Measurements from ENCODE around the gene TMEM18. TPM values are rescaled to one million over a fixed set of nuclear protein-coding genes. Genes with fewer than 3 reads are reported as not detected.

TMEM18 gene
- total RNA-seq, 1 experiment from 2014 or later = 18.8 TPM

GRCh38 chr2:633371-633770 lies 43.8 kb downstream of the TMEM18 start:
- H3K36me3 ChIP-seq (replicated peaks; ENCODE audit: control insufficient read depth, insufficient read depth, low read length) = no peaks in the 10 kb centered on the region
- H3K4me3 ChIP-seq (ENCODE audit: insufficient read depth, low read depth, low read length) = no peak overlapping the region
- no peak for DNase-seq
- peaks cover 3% of the 10 kb centered on the region; the same call in 1 of the 2 replicates for H3K27me3 ChIP-seq (ENCODE audit: control insufficient read depth, insufficient read depth, low read length)

- H3K4me3 ChIP-seq (ENCODE audit: insufficient read depth, low read depth, low read length) = no peak overlapping the region
- H3K27me3 ChIP-seq (ENCODE audit: control insufficient read depth, insufficient read depth, low read length) = peaks cover 3% of the 10 kb centered on the region; the same call in 1 of the 2 replicates
- no peak for DNase-seq
- no peaks in the 10 kb centered on the region for H3K36me3 ChIP-seq (replicated peaks; ENCODE audit: control insufficient read depth, insufficient read depth, low read length)
Observed at GRCh38 chr2:632471-632870, 44.7 kb downstream of the TMEM18 start.

GRCh38 chr2:631741-632140 lies 45.5 kb downstream of the TMEM18 start:
- no peak overlapping the region for H3K4me3 ChIP-seq (ENCODE audit: insufficient read depth, low read depth, low read length)
- no peaks in the 10 kb centered on the region for H3K36me3 ChIP-seq (replicated peaks; ENCODE audit: control insufficient read depth, insufficient read depth, low read length)
- DNase-seq = no peak
- H3K27me3 ChIP-seq (ENCODE audit: control insufficient read depth, insufficient read depth, low read length) = peaks cover 2% of the 10 kb centered on the region; the same call in 1 of the 2 replicates

- Histone ChIP-seq H3K36me3 (replicated peaks; ENCODE audit: control insufficient read depth, insufficient read depth, low read length) (no peaks in the 10 kb centered on the region), H3K27me3 (ENCODE audit: control insufficient read depth, insufficient read depth, low read length) (no peaks in the 10 kb centered on the region; the same call in 1 of the 2 replicates), H3K4me3 (ENCODE audit: insufficient read depth, low read depth, low read length) (no peak overlapping the region)
- no peak for DNase-seq
Observed at GRCh38 chr2:630451-631320, 46.5 kb downstream of the TMEM18 start.

GRCh38 chr2:629961-630360 lies 47.2 kb downstream of the TMEM18 start:
- H3K4me3 ChIP-seq (ENCODE audit: insufficient read depth, low read depth, low read length) = no peak overlapping the region
- no peaks in the 10 kb centered on the region; the same call in 1 of the 2 replicates for H3K27me3 ChIP-seq (ENCODE audit: control insufficient read depth, insufficient read depth, low read length)
- H3K36me3 ChIP-seq (replicated peaks; ENCODE audit: control insufficient read depth, insufficient read depth, low read length) = no peaks in the 10 kb centered on the region
- DNase-seq = no peak

- Histone ChIP-seq H3K36me3 (replicated peaks; ENCODE audit: control insufficient read depth, insufficient read depth, low read length) (no peaks in the 10 kb centered on the region), H3K27me3 (ENCODE audit: control insufficient read depth, insufficient read depth, low read length) (no peaks in the 10 kb centered on the region), H3K4me3 (ENCODE audit: insufficient read depth, low read depth, low read length) (no peak overlapping the region)
- DNase-seq = no peak
Observed at GRCh38 chr2:628651-629050, 48.6 kb downstream of the TMEM18 start.

- H3K4me3 ChIP-seq (ENCODE audit: insufficient read depth, low read depth, low read length) = no peak overlapping the region
- no peaks in the 10 kb centered on the region for H3K27me3 ChIP-seq (ENCODE audit: control insufficient read depth, insufficient read depth, low read length)
- H3K36me3 ChIP-seq (replicated peaks; ENCODE audit: control insufficient read depth, insufficient read depth, low read length) = no peaks in the 10 kb centered on the region
- no peak for DNase-seq
Observed at GRCh38 chr2:627926-628560, 49.2 kb downstream of the TMEM18 start.

- Histone ChIP-seq H3K27me3 (ENCODE audit: control insufficient read depth, insufficient read depth, low read length) (no peaks in the 10 kb centered on the region), H3K36me3 (replicated peaks; ENCODE audit: control insufficient read depth, insufficient read depth, low read length) (no peaks in the 10 kb centered on the region), H3K4me3 (ENCODE audit: insufficient read depth, low read depth, low read length) (no peak overlapping the region)
- no peak for DNase-seq
Observed at GRCh38 chr2:627340-627709, 49.9 kb downstream of the TMEM18 start.

- Histone ChIP-seq H3K27me3 (ENCODE audit: control insufficient read depth, insufficient read depth, low read length) (no peaks in the 10 kb centered on the region), H3K36me3 (replicated peaks; ENCODE audit: control insufficient read depth, insufficient read depth, low read length) (no peaks in the 10 kb centered on the region), H3K4me3 (ENCODE audit: insufficient read depth, low read depth, low read length) (no peak overlapping the region)
- DNase-seq = peak; percentile 77
Observed at GRCh38 chr2:626491-627339, 50.5 kb downstream of the TMEM18 start.

- Histone ChIP-seq H3K27me3 (ENCODE audit: control insufficient read depth, insufficient read depth, low read length) (no peaks in the 10 kb centered on the region), H3K36me3 (replicated peaks; ENCODE audit: control insufficient read depth, insufficient read depth, low read length) (no peaks in the 10 kb centered on the region), H3K4me3 (ENCODE audit: insufficient read depth, low read depth, low read length) (no peak overlapping the region)
- DNase-seq = no peak
Observed at GRCh38 chr2:625415-626333, 51.5 kb downstream of the TMEM18 start.

- Histone ChIP-seq H3K4me3 (ENCODE audit: insufficient read depth, low read depth, low read length) (no peak overlapping the region), H3K27me3 (ENCODE audit: control insufficient read depth, insufficient read depth, low read length) (no peaks in the 10 kb centered on the region), H3K36me3 (replicated peaks; ENCODE audit: control insufficient read depth, insufficient read depth, low read length) (no peaks in the 10 kb centered on the region)
- DNase-seq = no peak
Observed at GRCh38 chr2:624551-625347, 52.5 kb downstream of the TMEM18 start.

GRCh38 chr2:624096-624495 lies 53.1 kb downstream of the TMEM18 start:
- no peak overlapping the region for H3K4me3 ChIP-seq (ENCODE audit: insufficient read depth, low read depth, low read length)
- no peak for DNase-seq
- H3K27me3 ChIP-seq (ENCODE audit: control insufficient read depth, insufficient read depth, low read length) = no peaks in the 10 kb centered on the region
- no peaks in the 10 kb centered on the region for H3K36me3 ChIP-seq (replicated peaks; ENCODE audit: control insufficient read depth, insufficient read depth, low read length)
